Uterine smooth muscle cell (primary cell): ENCODE data around the gene KRT9. TPM values are rescaled to one million over a fixed set of nuclear protein-coding genes. Genes with fewer than 3 reads are reported as not detected.

Source experiments
- total RNA-seq: library from RNA; depleted of rRNA; stranded (reverse); fragments of >200 nt; gene quantifications from 2 replicates; pipeline ENCODE4 v1.2.3, GENCODE V29; 2014

The KRT9 gene
- total RNA-seq: not detected in 2 replicates

GRCh38 chr17:41571561-41572434 is at the start of gene KRT9:
TSS of gene KRT9 (minus strand) at chr17:41572059. CDS start at chr17:41571992, 67 bp downstream.

GRCh38 chr17:41612376-41613160 is 40.7 kb upstream of the KRT9 start, which contains the start of gene KRT16:
TSS of gene KRT16 (minus strand) at chr17:41612767. CDS start at chr17:41612688, 79 bp downstream.

GRCh38 chr17:41586863-41587495 is 15.1 kb upstream of the KRT9 start, which contains the start of gene KRT14:
TSS of gene KRT14 (minus strand) at chr17:41586895. CDS start at chr17:41586834, 61 bp downstream.

GRCh38 chr17:41518789-41519449 is 52.9 kb downstream of the KRT9 start, which contains the start of gene KRT15:
TSS of gene KRT15 (minus strand) at chr17:41518890. CDS start at chr17:41518827, 63 bp downstream.

Other genes starting within 250 kb of the KRT9 start
- not detected in 2 replicates for gene KRT33A, start 221.2 kb downstream of the KRT9 start, total RNA-seq
- gene KRT33B, start 202.2 kb downstream of the KRT9 start, total RNA-seq: 1.1 and 2.7 TPM in 2 replicates
- gene KRT34, start 189.8 kb downstream of the KRT9 start, total RNA-seq: 133 and 203 TPM in 2 replicates
- not detected in 2 replicates for gene KRT31, start 174.5 kb downstream of the KRT9 start, total RNA-seq
- not detected in 2 replicates for gene KRT37, start 147.5 kb downstream of the KRT9 start, total RNA-seq
- under 0.01 and 0.11 TPM in 2 replicates for gene KRT38, start 131.1 kb downstream of the KRT9 start, total RNA-seq
- gene KRT32, start 104.7 kb downstream of the KRT9 start, total RNA-seq: not detected in 2 replicates
- not detected in 2 replicates for gene KRT35, start 90.9 kb downstream of the KRT9 start, total RNA-seq
- 0.11 and 0.12 TPM in 2 replicates for gene KRT36, start 82.1 kb downstream of the KRT9 start, total RNA-seq
- 0.25 and 0.55 TPM in 2 replicates for gene KRT13, start 66.4 kb downstream of the KRT9 start, total RNA-seq
- gene KRT15, start 53.2 kb downstream of the KRT9 start, total RNA-seq: 5.7 and 15.3 TPM in 2 replicates
- 1,363 and 1,718 TPM in 2 replicates for gene KRT19, start 43.8 kb downstream of the KRT9 start, total RNA-seq
- not detected in 2 replicates for gene KRT14, start 14.8 kb upstream of the KRT9 start, total RNA-seq
- gene KRT16, start 40.7 kb upstream of the KRT9 start, total RNA-seq: 0.12 and 0.22 TPM in 2 replicates
- gene KRT17, start 52.5 kb upstream of the KRT9 start, total RNA-seq: 1.00 and 1.5 TPM in 2 replicates
- gene EIF1, start 116.8 kb upstream of the KRT9 start, total RNA-seq: 134 and 145 TPM in 2 replicates
- gene GAST, start 140.3 kb upstream of the KRT9 start, total RNA-seq: not detected in 2 replicates
- under 0.01 TPM in 1 of 2 replicates, not detected in the other for gene HAP1, start 162.6 kb upstream of the KRT9 start, total RNA-seq
- gene JUP, start 214.7 kb upstream of the KRT9 start, total RNA-seq: 4.5 and 7.6 TPM in 2 replicates
- 43.2 and 79.7 TPM in 2 replicates for gene P3H4, start 239.9 kb upstream of the KRT9 start, total RNA-seq
- 239 and 477 TPM in 2 replicates for gene FKBP10, start 240.9 kb upstream of the KRT9 start, total RNA-seq